Vagina (tissue), 2 donors: ENCODE measurements around the gene CCSER1.

Experiments
- POLR2A ChIP-seq, 2 donors: fragments of 450-650 bp; IDR thresholded peaks; one replicate each; pipeline ENCODE4 v1.6.1; 2017; ENCODE audit warnings: antibody characterized with exemption in 2 of 2, mild to moderate bottlenecking in 2 of 2, moderate library complexity in 2 of 2
- POLR2AphosphoS5 ChIP-seq, 2 donors: sonication (generic); formaldehyde crosslinking; IDR thresholded peaks; one replicate each; pipeline ENCODE4 v1.9.0; 2017; ENCODE audit warnings: antibody characterized with exemption in 2 of 2, mild to moderate bottlenecking in 2 of 2, low read depth in 1 of 2; ENCODE audit not compliant: insufficient read depth in 1 of 2
- TF ChIP-seq, protein P1 (sequence below), 3 experiments: fragments of 450-650 bp in 2 of 3; fragments of 200-600 bp in 1 of 3; sonication (generic) in 1 of 3; IDR thresholded peaks; one replicate each; pipeline ENCODE4 v1.5.1; 2017 to 2019; ENCODE audit warnings: antibody characterized with exemption in 3 of 3, mild to moderate bottlenecking in 2 of 3, moderate library complexity in 2 of 3

DNA sequence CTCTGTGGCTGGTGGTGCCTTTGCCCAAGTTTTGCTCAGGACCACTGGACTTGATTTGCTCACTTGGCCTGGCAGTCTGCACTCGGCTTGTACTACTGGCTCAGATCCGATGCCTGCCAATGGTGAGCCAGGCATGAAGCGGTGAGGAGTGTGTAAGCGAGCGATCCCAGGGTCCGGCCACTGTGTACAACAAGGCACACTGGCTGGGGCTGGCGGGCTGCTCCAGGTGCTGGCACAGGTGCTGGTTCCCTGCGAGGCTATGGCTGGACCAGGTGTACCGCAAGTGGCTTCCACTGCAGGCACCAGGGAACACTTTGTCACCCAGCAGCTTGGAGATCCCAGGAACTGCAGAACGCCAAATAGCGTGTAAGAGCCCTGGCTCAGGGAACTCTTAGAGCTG, 329.7 kb downstream of the CCSER1 start:
- TF ChIP-seq, protein P1, sequence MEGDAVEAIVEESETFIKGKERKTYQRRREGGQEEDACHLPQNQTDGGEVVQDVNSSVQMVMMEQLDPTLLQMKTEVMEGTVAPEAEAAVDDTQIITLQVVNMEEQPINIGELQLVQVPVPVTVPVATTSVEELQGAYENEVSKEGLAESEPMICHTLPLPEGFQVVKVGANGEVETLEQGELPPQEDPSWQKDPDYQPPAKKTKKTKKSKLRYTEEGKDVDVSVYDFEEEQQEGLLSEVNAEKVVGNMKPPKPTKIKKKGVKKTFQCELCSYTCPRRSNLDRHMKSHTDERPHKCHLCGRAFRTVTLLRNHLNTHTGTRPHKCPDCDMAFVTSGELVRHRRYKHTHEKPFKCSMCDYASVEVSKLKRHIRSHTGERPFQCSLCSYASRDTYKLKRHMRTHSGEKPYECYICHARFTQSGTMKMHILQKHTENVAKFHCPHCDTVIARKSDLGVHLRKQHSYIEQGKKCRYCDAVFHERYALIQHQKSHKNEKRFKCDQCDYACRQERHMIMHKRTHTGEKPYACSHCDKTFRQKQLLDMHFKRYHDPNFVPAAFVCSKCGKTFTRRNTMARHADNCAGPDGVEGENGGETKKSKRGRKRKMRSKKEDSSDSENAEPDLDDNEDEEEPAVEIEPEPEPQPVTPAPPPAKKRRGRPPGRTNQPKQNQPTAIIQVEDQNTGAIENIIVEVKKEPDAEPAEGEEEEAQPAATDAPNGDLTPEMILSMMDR (IDR thresholded peaks at IDR 0.05), result no peak
- no peak for TF ChIP-seq POLR2A (IDR thresholded peaks at IDR 0.05)
- TF ChIP-seq POLR2AphosphoS5 (IDR thresholded peaks at IDR 0.05; ENCODE audit: insufficient read depth in 1 of 2, low read depth in 1 of 2), result no peak
